GM12873 (cell line): ENCODE data around the gene CEP95.

Experiments used
- TF ChIP-seq, protein P1 (sequence below): IDR thresholded peaks from 2 replicates; pipeline ENCODE4 v1.5.1; 2012; ENCODE audit warnings: low read depth, mild to moderate bottlenecking, moderate library complexity, low read length, control low read depth; ENCODE audit not compliant: insufficient read depth; ENCODE audit errors: missing control alignments

Gene CEP95

GRCh38 chr17:64574646-64575045, 67.9 kb downstream of the CEP95 start:
- TF ChIP-seq, protein P1, sequence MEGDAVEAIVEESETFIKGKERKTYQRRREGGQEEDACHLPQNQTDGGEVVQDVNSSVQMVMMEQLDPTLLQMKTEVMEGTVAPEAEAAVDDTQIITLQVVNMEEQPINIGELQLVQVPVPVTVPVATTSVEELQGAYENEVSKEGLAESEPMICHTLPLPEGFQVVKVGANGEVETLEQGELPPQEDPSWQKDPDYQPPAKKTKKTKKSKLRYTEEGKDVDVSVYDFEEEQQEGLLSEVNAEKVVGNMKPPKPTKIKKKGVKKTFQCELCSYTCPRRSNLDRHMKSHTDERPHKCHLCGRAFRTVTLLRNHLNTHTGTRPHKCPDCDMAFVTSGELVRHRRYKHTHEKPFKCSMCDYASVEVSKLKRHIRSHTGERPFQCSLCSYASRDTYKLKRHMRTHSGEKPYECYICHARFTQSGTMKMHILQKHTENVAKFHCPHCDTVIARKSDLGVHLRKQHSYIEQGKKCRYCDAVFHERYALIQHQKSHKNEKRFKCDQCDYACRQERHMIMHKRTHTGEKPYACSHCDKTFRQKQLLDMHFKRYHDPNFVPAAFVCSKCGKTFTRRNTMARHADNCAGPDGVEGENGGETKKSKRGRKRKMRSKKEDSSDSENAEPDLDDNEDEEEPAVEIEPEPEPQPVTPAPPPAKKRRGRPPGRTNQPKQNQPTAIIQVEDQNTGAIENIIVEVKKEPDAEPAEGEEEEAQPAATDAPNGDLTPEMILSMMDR, result no peak

- TF ChIP-seq, protein P1, result no peak
Observed at GRCh38 chr17:64575431-64575830, 68.7 kb downstream of the CEP95 start.

DNA sequence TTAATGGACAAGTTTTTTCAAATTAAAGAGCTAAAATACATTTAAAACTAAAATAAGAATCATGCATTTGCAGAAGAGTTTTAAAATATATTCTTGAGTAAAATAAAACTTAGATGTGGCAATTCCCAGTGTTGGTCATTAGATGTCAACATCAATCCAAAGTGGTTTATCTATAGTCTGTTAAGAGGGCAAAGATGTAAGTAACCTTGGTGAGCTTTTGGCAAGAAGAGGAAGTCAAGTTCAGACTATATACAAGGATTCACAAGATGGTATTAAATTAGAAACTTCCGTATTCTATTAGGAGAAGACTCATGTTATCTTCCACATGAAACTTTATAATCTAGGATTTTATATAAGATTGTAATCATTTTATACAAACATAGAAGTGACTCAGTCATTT, 73.1 kb downstream of the CEP95 start:
- TF ChIP-seq, protein P1, result no peak

DNA sequence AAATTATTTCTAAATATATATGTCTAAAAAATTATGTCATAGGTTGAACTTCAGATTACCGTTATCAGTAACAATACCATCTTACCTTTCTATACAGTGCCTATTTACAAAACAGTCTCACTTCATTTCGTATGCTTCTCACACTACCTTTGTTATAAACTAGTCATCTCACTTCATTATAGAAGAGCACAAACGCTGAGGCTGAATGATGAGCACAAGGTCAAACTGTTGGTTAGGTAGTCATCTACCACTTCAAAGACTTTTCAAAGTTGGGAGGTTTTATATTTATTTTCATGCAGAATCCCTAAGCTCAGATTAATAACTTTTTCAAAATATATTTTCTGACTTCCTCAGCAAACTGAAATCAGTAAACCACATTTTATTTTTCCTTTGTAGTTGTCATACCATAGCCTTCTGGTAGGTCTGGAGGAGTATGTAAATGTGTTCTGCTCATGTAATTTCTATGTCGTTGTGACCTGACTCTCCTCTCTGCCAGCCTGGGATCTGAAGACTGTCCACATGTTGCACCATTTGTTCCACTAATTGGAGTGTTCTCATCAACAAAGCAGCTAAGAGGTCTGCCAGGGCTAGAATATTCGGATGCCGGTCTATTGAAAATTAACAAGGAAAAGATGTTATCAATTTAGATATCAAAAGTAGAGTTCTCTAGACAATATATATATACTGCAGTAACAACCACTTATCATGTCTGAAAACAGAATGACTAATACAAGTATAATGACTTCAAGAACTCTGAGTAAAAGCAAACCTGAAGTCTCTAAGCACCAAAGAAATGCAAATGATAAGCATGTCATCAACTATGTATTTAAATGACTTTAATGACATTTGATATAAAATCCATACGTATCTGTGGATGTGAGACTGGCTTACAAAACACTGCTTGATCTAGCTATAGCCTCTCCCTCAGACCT, 73.9 kb downstream of the CEP95 start:
- TF ChIP-seq, protein P1, result no peak

DNA sequence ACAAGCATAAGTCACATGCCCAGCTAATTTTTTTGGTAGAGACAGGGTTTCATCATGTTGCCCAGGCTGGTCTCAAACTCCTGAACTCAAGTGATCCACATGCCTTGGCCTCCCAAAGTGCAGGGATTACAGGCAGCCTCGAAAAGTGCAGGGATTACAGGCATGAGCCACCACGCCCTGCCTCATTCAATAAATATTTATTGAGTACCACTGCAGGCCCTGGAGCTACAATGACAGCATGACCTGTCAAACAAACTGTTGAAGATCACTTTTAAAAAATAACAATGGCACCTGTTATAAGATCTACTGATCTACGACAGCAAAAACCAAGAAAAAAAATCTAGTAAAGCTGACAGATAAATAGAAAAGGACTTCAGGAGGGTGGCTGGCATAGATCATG, 76.3 kb downstream of the CEP95 start:
- TF ChIP-seq, protein P1, result no peak

GRCh38 chr17:64585146-64585545, 78.4 kb downstream of the CEP95 start:
- TF ChIP-seq, protein P1, result no peak
